B cell (primary cell): ENCODE results near the gene KIAA1328. TPM values are rescaled to one million over a fixed set of nuclear protein-coding genes. Genes with fewer than 3 reads are reported as not detected.

Source experiments
- ATAC-seq: fragments of 200-7000 bp; cut with Tn5 transposase; one replicate; pipeline ENCODE4 v1.10.0; 2021; ENCODE audit warnings: low read depth, mild to moderate bottlenecking, moderate number of reproducible peaks, moderate library complexity
- CTCF ChIA-PET: fragments of 350-600 bp; sonication (Branson Sonifier 250); formaldehyde crosslinking; loops from one replicate; lab custom pipeline; 2021; ENCODE audit warnings: antibody characterized with exemption, inconsistent platforms; lab: Charles Lee
- POLR2A ChIA-PET: fragments of 350-600 bp; sonication (Branson Sonifier 250); formaldehyde crosslinking; loops from one replicate; lab custom pipeline; 2021; ENCODE audit warnings: antibody characterized with exemption; lab: Charles Lee
- DNase-seq: peaks from one replicate; pipeline ENCODE4 v3.0.0; 2013
- H2AFZ ChIP-seq: 2 replicates; pipeline ENCODE4 v1.6.1; 2012; ENCODE audit warnings: mild to moderate bottlenecking, low read depth, low read length; ENCODE audit not compliant: insufficient read depth, poor library complexity, severe bottlenecking
- H3K27ac ChIP-seq, 2 donors: 1 replicate in 1 of 2; 2 replicates in 1 of 2; pipeline ENCODE4 v1.5.1; 2012 to 2013; ENCODE audit warnings: low read length in 2 of 2, mild to moderate bottlenecking in 2 of 2, moderate library complexity in 1 of 2
- H3K27me3 ChIP-seq, 4 experiments: fragments of 200-600 bp in 1 of 4; sonication (generic) in 1 of 4; replicated peaks in 1 of 4; 1 replicate in 2 of 4; 2 replicates in 2 of 4; pipeline versions ENCODE4 v1.6.1 to v1.7.0; 2013 to 2016; ENCODE audit warnings: low read length in 3 of 4, mild to moderate bottlenecking in 2 of 4, mixed read lengths in 1 of 4, moderate library complexity in 1 of 4; ENCODE audit not compliant: insufficient read depth in 4 of 4, control insufficient read depth in 3 of 4; ENCODE audit errors: control extremely low read depth in 1 of 4
- H3K36me3 ChIP-seq, 2 experiments: replicated peaks in 1 of 2; 1 replicate in 1 of 2; 2 replicates in 1 of 2; pipeline versions ENCODE4 v1.6.1 to v1.7.1; 2013; ENCODE audit warnings: low read length in 1 of 2; ENCODE audit not compliant: insufficient read depth in 2 of 2, control insufficient read depth in 1 of 2; ENCODE audit errors: control extremely low read depth in 1 of 2, extremely low read depth in 1 of 2
- H3K4me1 ChIP-seq, 2 donors: fragments of 200-600 bp in 1 of 2; sonication (generic) in 1 of 2; 1 replicate in 1 of 2; 2 replicates in 1 of 2; pipeline versions ENCODE4 v1.5.1 to v1.6.1; 2013 to 2017; ENCODE audit warnings: low read length in 2 of 2; ENCODE audit not compliant: control insufficient read depth in 2 of 2, insufficient read depth in 2 of 2
- H3K4me2 ChIP-seq: replicated peaks from 2 replicates; pipeline ENCODE3; 2012; ENCODE audit warnings: mild to moderate bottlenecking, low read depth, low read length; ENCODE audit not compliant: poor library complexity, severe bottlenecking
- H3K4me3 ChIP-seq, 5 experiments: fragments of 200-600 bp in 1 of 5; sonication (generic) in 1 of 5; 1 replicate in 3 of 5; 2 replicates in 2 of 5; pipeline versions ENCODE4 v1.5.1 to v1.7.0; 2011 to 2016; ENCODE audit warnings: low read length in 4 of 5, mild to moderate bottlenecking in 4 of 5, low read depth in 2 of 5, control low read depth in 1 of 5, moderate library complexity in 1 of 5; ENCODE audit not compliant: insufficient read depth in 1 of 5; ENCODE audit errors: control extremely low read depth in 1 of 5, extremely low read depth in 1 of 5
- H3K79me2 ChIP-seq: fragments of 200-600 bp; sonication (generic); one replicate; pipeline ENCODE4 v1.6.0; 2016; ENCODE audit warnings: low read length; ENCODE audit not compliant: control insufficient read depth, insufficient read depth
- H3K9ac ChIP-seq: fragments of 200-600 bp; sonication (generic); 2 replicates; pipeline ENCODE4 v1.6.1; 2017; ENCODE audit warnings: mild to moderate bottlenecking, low read length, moderate library complexity
- H3K9me3 ChIP-seq, 3 donors: one replicate each; pipeline versions ENCODE4 v1.6.1 to v1.7.1; 2013; ENCODE audit warnings: low read length in 2 of 3; ENCODE audit not compliant: control insufficient read depth in 2 of 3, insufficient read depth in 1 of 3; ENCODE audit errors: control extremely low read depth in 1 of 3
- H4K20me1 ChIP-seq: 2 replicates; pipeline ENCODE4 v1.6.0; 2012; ENCODE audit warnings: mild to moderate bottlenecking, low read length; ENCODE audit not compliant: insufficient read depth, control insufficient read depth, poor library complexity, severe bottlenecking
- H3K27ac Mint-ChIP-seq: one replicate; pipeline ENCODE4 v1.8.0; 2021; ENCODE audit warnings: mixed read lengths
- H3K27me3 Mint-ChIP-seq: one replicate; pipeline ENCODE4 v1.8.0; 2021; ENCODE audit warnings: mixed read lengths
- H3K4me1 Mint-ChIP-seq: one replicate; pipeline ENCODE4 v1.8.0; 2021; ENCODE audit warnings: mixed read lengths
- H3K4me3 Mint-ChIP-seq: one replicate; pipeline ENCODE4 v1.8.0; 2021; ENCODE audit warnings: mixed read lengths
- H3K9me3 Mint-ChIP-seq: one replicate; pipeline ENCODE4 v1.8.0; 2022; ENCODE audit warnings: mixed read lengths; ENCODE audit not compliant: insufficient read depth
- CTCF ChIP-seq: fragments of 200-600 bp; IDR thresholded peaks from one replicate; pipeline ENCODE4 v1.8.0; 2022; ENCODE audit warnings: antibody characterized with exemption, mild to moderate bottlenecking
- EZH2 ChIP-seq: IDR thresholded peaks from 2 replicates; pipeline ENCODE4 v1.6.1; 2012; ENCODE audit warnings: borderline replicate concordance, low read depth, mild to moderate bottlenecking, moderate library complexity, low read length; ENCODE audit not compliant: insufficient read depth, poor library complexity, severe bottlenecking
- WGBS: methylation state at CpG from one replicate; pipeline ENCODE4 v1.1.5; 2013; ENCODE audit warnings: missing lambda C conversion rate; ENCODE audit not compliant: insufficient coverage; 5-methylcytosine and 5-hydroxymethylcytosine counted together
- intact Hi-C: fragments of 100-400 bp; cut with micrococcal nuclease; formaldehyde crosslinking; loops from one replicate; pipeline ENCODE4 v1.10.0; 2022
- polyA plus RNA-seq: library from polyadenylated mRNA; depleted of rRNA; stranded (reverse); fragments of >200 nt; gene quantifications from 2 replicates; pipeline ENCODE4 v1.2.3, GENCODE V29; 2012
- total RNA-seq, 2 donors: library from RNA; stranded (reverse); fragments of 120-200 nt in 1 of 2; gene quantifications; 1 replicate in 1 of 2; 2 replicates in 1 of 2; pipeline versions ENCODE4 v1.2.3 to v1.2.4, GENCODE V29; 2013 to 2022

Gene KIAA1328
- total and polyA plus RNA-seq, 2 donors (not counting 1 experiment from before 2014, with no cell fraction given), result 9.1 to 22.1 TPM

GRCh38 chr18:36977121-36977520, 148.2 kb downstream of the KIAA1328 start:
- Histone ChIP-seq H4K20me1 (no peaks in the 10 kb centered on the region), H3K4me1 (no peaks in the 10 kb centered on the region), H3K27me3 (no peaks in the 10 kb centered on the region), H3K4me3 (no peak overlapping the region), H3K4me2 (no peak overlapping the region), H2AFZ (no peak overlapping the region), H3K9ac (no peak overlapping the region), H3K9me3 (peaks cover 0 to 3% (median 0%) of the 10 kb centered on the region in 3 donors), H3K27ac (no peak overlapping the region), H3K79me2 (no peaks in the 10 kb centered on the region), H3K36me3 (no peaks in the 10 kb centered on the region)
- ATAC-seq (no peak), DNase-seq (no peak)
- POLR2A ChIA-PET, result no interaction called here
- intact Hi-C loops, result no loop called here
- Mint-ChIP-seq H3K27me3 (no peaks in the 10 kb centered on the region), H3K27ac (no peak overlapping the region), H3K4me3 (no peak overlapping the region), H3K9me3 (no peaks in the 10 kb centered on the region), H3K4me1 (no peaks in the 10 kb centered on the region)
- CTCF ChIA-PET, result no interaction called here
- 89% methylated on average over 1 of the region's 2 CpGs for WGBS
- no peak for TF ChIP-seq EZH2
- no peak for TF ChIP-seq CTCF

GRCh38 chr18:36993068-36993467, 164.1 kb downstream of the KIAA1328 start:
- POLR2A ChIA-PET, result no interaction called here
- H3K9me3 Mint-ChIP-seq, result no peaks in the 10 kb centered on the region

More at GRCh38 chr18:36993068-36993467, 164.1 kb downstream of the KIAA1328 start:
- Histone ChIP-seq H3K4me2 (no peak overlapping the region), H3K27me3 (no peaks in the 10 kb centered on the region), H3K36me3 (no peaks in the 10 kb centered on the region), H3K79me2 (no peaks in the 10 kb centered on the region), H3K4me3 (no peak overlapping the region), H3K9me3 (peaks cover under 1 to 11% (median 2%) of the 10 kb centered on the region in 3 donors), H2AFZ (no peak overlapping the region), H3K4me1 (no peaks in the 10 kb centered on the region), H3K27ac (no peak overlapping the region), H4K20me1 (no peaks in the 10 kb centered on the region), H3K9ac (no peak overlapping the region)
- Mint-ChIP-seq H3K4me3 (no peak overlapping the region), H3K4me1 (no peaks in the 10 kb centered on the region), H3K27me3 (no peaks in the 10 kb centered on the region), H3K27ac (no peak overlapping the region)
- DNase-seq (no peak), ATAC-seq (no peak)
- intact Hi-C loops, result no loop called here
- CTCF ChIA-PET, result no interaction called here
- TF ChIP-seq CTCF (no peak), EZH2 (no peak)
